Smooth muscle cell (in vitro differentiated cells): ENCODE measurements around the gene RAP1GAP2. TPM values are rescaled to one million over a fixed set of nuclear protein-coding genes. Genes with fewer than 3 reads are reported as not detected.

ENCODE experiments used
- DNase-seq: peaks from one replicate; lab custom pipeline; 2025; ENCODE audit not compliant: unreplicated experiment; lab: John Stamatoyannopoulos, UW
- H2AFZ ChIP-seq: fragments of 200-600 bp; sonication (generic); 2 replicates; pipeline ENCODE4 v1.6.0; 2016; ENCODE audit warnings: antibody characterized with exemption, low read depth, mild to moderate bottlenecking
- H3F3A ChIP-seq: fragments of 200-600 bp; sonication (generic); 2 replicates; pipeline ENCODE4 v1.6.0; 2017; ENCODE audit warnings: antibody characterized with exemption, low read depth
- H3K27ac ChIP-seq: fragments of 200-600 bp; sonication (generic); 2 replicates; pipeline ENCODE4 v1.5.1; 2016; ENCODE audit warnings: low read depth, mild to moderate bottlenecking
- H3K27me3 ChIP-seq: fragments of 200-600 bp; sonication (generic); 2 replicates; pipeline ENCODE4 v1.6.1; 2016; ENCODE audit warnings: low read depth, mild to moderate bottlenecking
- H3K36me3 ChIP-seq: fragments of 200-600 bp; sonication (generic); 2 replicates; pipeline ENCODE4 v1.5.1; 2016; ENCODE audit warnings: low read depth
- H3K4me1 ChIP-seq: fragments of 200-600 bp; sonication (generic); 2 replicates; pipeline ENCODE4 v1.5.1; 2016; ENCODE audit warnings: low read depth
- H3K4me2 ChIP-seq: fragments of 200-600 bp; sonication (generic); 2 replicates; pipeline ENCODE4 v1.6.0; 2016; ENCODE audit warnings: mild to moderate bottlenecking
- H3K4me3 ChIP-seq: fragments of 200-600 bp; sonication (generic); 2 replicates; pipeline ENCODE4 v1.5.1; 2016; ENCODE audit warnings: mild to moderate bottlenecking
- H3K79me2 ChIP-seq: fragments of 200-600 bp; sonication (generic); 2 replicates; pipeline ENCODE4 v1.6.0; 2016; ENCODE audit warnings: low read depth, mild to moderate bottlenecking
- H3K9ac ChIP-seq: fragments of 200-600 bp; sonication (generic); 2 replicates; pipeline ENCODE4 v1.6.0; 2016; ENCODE audit warnings: low read depth
- H3K9me3 ChIP-seq: fragments of 200-600 bp; sonication (generic); replicated peaks from 2 replicates; pipeline ENCODE4 v1.5.1; 2016; ENCODE audit warnings: low read depth
- H4K20me1 ChIP-seq: fragments of 200-600 bp; sonication (generic); 2 replicates; pipeline ENCODE4 v1.6.0; 2016; ENCODE audit warnings: low read depth
- whole genome bisulfite sequencing: methylation state at CpG from one replicate; pipeline ENCODE4 v1.1.7; 2016; ENCODE audit warnings: low lambda C conversion rate; 5-methylcytosine and 5-hydroxymethylcytosine counted together
- polyA plus RNA-seq: library from polyadenylated mRNA; unstranded; fragments of >200 nt; fragmentation: Nextera tagmentation; extraction: Ambion mirVana; gene quantifications from 2 replicates; pipeline ENCODE4 v1.2.1, GENCODE V29; 2016
- total RNA-seq: library from RNA; depleted of rRNA; stranded (reverse); fragments of >200 nt; gene quantifications from 2 replicates; pipeline ENCODE4 v1.2.3, GENCODE V29; 2014
- TF ChIP-seq, protein P1 (sequence below): fragments of 200-600 bp; sonication (generic); IDR thresholded peaks from 2 replicates; pipeline ENCODE4 v1.5.1; 2017; ENCODE audit warnings: borderline replicate concordance, mild to moderate bottlenecking, antibody characterized with exemption; ENCODE audit not compliant: insufficient read depth, poor library complexity, severe bottlenecking

Gene RAP1GAP2
- total and polyA plus RNA-seq, 2 experiments from 2014 or later: 0.31 to 0.99 TPM

DNA sequence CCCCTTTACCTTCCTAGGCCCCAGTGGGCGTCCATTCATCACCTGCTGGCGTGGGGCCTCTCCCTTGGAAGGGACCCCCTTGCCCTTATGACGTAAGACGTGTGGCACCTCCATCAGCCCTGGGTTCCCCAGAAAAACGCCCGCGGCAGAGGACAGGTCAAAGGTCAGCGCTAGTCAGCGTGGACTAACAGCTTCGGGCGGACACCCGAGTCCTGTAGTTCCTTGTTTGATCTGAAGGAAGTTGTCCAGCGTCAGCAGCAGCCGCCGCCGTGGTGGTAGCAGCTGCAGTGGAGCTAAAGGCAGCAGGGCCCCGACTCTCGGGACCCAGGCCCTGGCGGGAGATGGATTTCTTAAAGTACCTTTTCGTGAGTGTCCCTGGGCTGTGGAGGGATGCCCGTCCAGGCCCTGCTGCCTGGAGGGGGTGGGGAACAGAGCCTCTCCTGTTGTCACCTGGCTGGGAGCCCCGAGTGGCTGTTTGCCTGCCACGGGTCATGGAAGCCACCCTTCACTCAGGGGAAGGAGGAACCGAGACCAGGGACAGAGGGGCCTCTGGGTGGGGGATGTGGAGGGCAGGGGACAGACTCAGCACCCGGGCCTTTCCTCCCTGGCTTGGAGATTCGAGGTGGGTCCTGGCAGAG is 143.6 kb downstream of the RAP1GAP2 start:
- H2AFZ ChIP-seq: no peak overlapping the region
- TF ChIP-seq, protein P1, sequence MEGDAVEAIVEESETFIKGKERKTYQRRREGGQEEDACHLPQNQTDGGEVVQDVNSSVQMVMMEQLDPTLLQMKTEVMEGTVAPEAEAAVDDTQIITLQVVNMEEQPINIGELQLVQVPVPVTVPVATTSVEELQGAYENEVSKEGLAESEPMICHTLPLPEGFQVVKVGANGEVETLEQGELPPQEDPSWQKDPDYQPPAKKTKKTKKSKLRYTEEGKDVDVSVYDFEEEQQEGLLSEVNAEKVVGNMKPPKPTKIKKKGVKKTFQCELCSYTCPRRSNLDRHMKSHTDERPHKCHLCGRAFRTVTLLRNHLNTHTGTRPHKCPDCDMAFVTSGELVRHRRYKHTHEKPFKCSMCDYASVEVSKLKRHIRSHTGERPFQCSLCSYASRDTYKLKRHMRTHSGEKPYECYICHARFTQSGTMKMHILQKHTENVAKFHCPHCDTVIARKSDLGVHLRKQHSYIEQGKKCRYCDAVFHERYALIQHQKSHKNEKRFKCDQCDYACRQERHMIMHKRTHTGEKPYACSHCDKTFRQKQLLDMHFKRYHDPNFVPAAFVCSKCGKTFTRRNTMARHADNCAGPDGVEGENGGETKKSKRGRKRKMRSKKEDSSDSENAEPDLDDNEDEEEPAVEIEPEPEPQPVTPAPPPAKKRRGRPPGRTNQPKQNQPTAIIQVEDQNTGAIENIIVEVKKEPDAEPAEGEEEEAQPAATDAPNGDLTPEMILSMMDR: no peak
- H3K4me1 ChIP-seq: peaks cover 11% of the 10 kb centered on the region
- H3F3A ChIP-seq: no peaks in the 10 kb centered on the region
- WGBS: 92% methylated on average over 26 of the region's 26 CpGs
- no peak overlapping the region for H3K9ac ChIP-seq
- no peaks in the 10 kb centered on the region for H3K79me2 ChIP-seq
- H3K27ac ChIP-seq: no peak overlapping the region
- no peaks in the 10 kb centered on the region for H3K36me3 ChIP-seq
- no peak overlapping the region for H3K4me3 ChIP-seq
- no peaks in the 10 kb centered on the region for H3K9me3 ChIP-seq
- H3K27me3 ChIP-seq: no peaks in the 10 kb centered on the region
- no peak for DNase-seq
- H4K20me1 ChIP-seq: no peaks in the 10 kb centered on the region
- no peak overlapping the region for H3K4me2 ChIP-seq

GRCh38 chr17:2940352-2940751 is 144.1 kb downstream of the RAP1GAP2 start:
- Histone ChIP-seq H3K4me2 (no peak overlapping the region), H3K79me2 (no peaks in the 10 kb centered on the region), H3K4me3 (no peak overlapping the region), H4K20me1 (no peaks in the 10 kb centered on the region), H3K27me3 (no peaks in the 10 kb centered on the region), H3K27ac (no peak overlapping the region), H3K9ac (no peak overlapping the region), H3K4me1 (peaks cover 11% of the 10 kb centered on the region), H3K9me3 (no peaks in the 10 kb centered on the region), H2AFZ (no peak overlapping the region), H3F3A (no peaks in the 10 kb centered on the region), H3K36me3 (no peaks in the 10 kb centered on the region)
- DNase-seq: no peak
- TF ChIP-seq, protein P1: no peak
- 66% methylated on average over 15 of the region's 15 CpGs for WGBS

- Histone ChIP-seq H4K20me1 (no peaks in the 10 kb centered on the region), H3K27ac (no peak overlapping the region), H3K9ac (no peak overlapping the region), H3F3A (no peaks in the 10 kb centered on the region), H3K9me3 (no peaks in the 10 kb centered on the region), H2AFZ (no peak overlapping the region), H3K27me3 (no peaks in the 10 kb centered on the region), H3K4me3 (no peak overlapping the region), H3K79me2 (no peaks in the 10 kb centered on the region), H3K4me1 (peaks cover 11% of the 10 kb centered on the region), H3K36me3 (no peaks in the 10 kb centered on the region), H3K4me2 (no peak overlapping the region)
- TF ChIP-seq, protein P1: no peak
- WGBS: 79% methylated on average over 11 of the region's 11 CpGs
- DNase-seq: no peak
These were observed 147.7 kb downstream of the RAP1GAP2 start for GRCh38 chr17:2943981-2944380.

GRCh38 chr17:2945299-2945698 is 149.1 kb downstream of the RAP1GAP2 start:
- H3K27me3 ChIP-seq: no peaks in the 10 kb centered on the region
- H3K9me3 ChIP-seq: no peaks in the 10 kb centered on the region
- H3F3A ChIP-seq: no peaks in the 10 kb centered on the region
- no peak overlapping the region for H3K4me3 ChIP-seq
- H3K27ac ChIP-seq: no peak overlapping the region
- H4K20me1 ChIP-seq: no peaks in the 10 kb centered on the region
- peaks cover 3% of the 10 kb centered on the region for H3K4me1 ChIP-seq
- no peak overlapping the region for H3K9ac ChIP-seq
- H2AFZ ChIP-seq: no peak overlapping the region
- H3K79me2 ChIP-seq: no peaks in the 10 kb centered on the region
- TF ChIP-seq, protein P1: no peak
- DNase-seq: no peak
- 81% methylated on average over 2 of the region's 2 CpGs for WGBS
- H3K36me3 ChIP-seq: no peaks in the 10 kb centered on the region
- H3K4me2 ChIP-seq: no peak overlapping the region
